Stimulated activated naive B cell treated with anti-CD40 and anti-IgM and Interleukin-4, amounts not matched to agents 10 μg/mL and 1 μg/mL and 100 μg/mL, for 72 hours (primary cell): Measurements from ENCODE around the gene DNAJB5.

ENCODE experiments used
- ATAC-seq, 2 donors: fragments of 150-1000 bp; cut with Tn5 transposase; replicated peaks; 2 replicates each; pipeline ENCODE4 v1.10.0; 2021; ENCODE audit warnings: moderate library complexity in 1 of 2
- DNase-seq: peaks from one replicate; pipeline ENCODE4 v3.0.0; 2021
- H3K27ac Mint-ChIP-seq: one replicate; pipeline ENCODE4 v1.8.0; 2022; ENCODE audit warnings: mild to moderate bottlenecking, mixed read lengths
- H3K27me3 Mint-ChIP-seq, 2 donors: one replicate each; pipeline ENCODE4 v1.8.0; 2022; ENCODE audit warnings: mixed read lengths in 2 of 2
- H3K36me3 Mint-ChIP-seq, 2 donors: one replicate each; pipeline ENCODE4 v1.8.0; 2022; ENCODE audit warnings: mixed read lengths in 2 of 2, mild to moderate bottlenecking in 1 of 2
- H3K4me1 Mint-ChIP-seq, 2 donors: one replicate each; pipeline ENCODE4 v1.8.0; 2022; ENCODE audit warnings: mixed read lengths in 2 of 2, mild to moderate bottlenecking in 1 of 2
- H3K4me3 Mint-ChIP-seq, 2 donors: one replicate each; pipeline ENCODE4 v1.8.0; 2022; ENCODE audit warnings: mild to moderate bottlenecking in 2 of 2, mixed read lengths in 2 of 2, moderate library complexity in 1 of 2
- H3K9me3 Mint-ChIP-seq, 2 donors: one replicate each; pipeline ENCODE4 v1.8.0; 2022; ENCODE audit warnings: mixed read lengths in 2 of 2, mild to moderate bottlenecking in 1 of 2

Gene DNAJB5

DNA sequence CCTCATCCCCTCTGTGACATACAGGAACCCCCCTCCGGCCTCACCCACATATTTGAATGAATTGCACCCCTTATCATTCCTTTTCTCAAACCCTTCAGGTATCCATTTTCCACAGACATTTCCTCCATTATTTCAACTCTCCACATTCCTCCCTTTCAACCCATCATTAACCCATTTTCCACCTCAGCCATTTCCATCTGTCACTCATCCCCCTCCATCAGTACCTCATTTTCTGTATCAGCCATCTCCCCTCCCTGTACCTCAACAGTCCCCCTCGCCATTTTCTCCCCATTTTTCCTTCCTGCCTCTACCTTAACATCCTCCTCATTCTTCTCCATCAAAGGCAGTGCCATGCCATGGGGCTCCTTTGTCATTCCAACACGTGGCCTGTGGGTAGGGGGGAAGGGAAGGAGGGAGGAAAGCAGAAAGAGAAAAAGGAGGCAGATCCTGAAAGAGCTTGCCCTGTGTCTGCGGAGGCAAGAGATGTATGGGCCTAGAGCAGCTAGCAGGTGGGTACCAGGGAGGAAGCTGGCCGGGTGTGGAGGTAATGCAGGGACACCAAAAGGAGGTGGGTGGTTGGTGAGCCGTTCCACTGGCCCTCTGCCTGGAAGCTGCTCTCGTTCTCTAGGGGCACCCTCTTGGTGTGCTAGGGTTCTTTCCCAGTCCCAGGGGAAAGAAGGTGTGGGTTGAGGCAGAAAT is 1.5 kb downstream of the DNAJB5 start:
- Mint-ChIP-seq H3K27me3 (no peaks in the 10 kb centered on the region), H3K27ac (peak overlapping the region; percentile 94), H3K36me3 (peaks cover 2 to 26% of the 10 kb centered on the region in 2 donors), H3K9me3 (no peaks in the 10 kb centered on the region), H3K4me1 (peaks cover 58 to 73% of the 10 kb centered on the region in 2 donors), H3K4me3 (peak overlapping the region; percentile 82 to 91)
- no peak for ATAC-seq
- peak; percentile 49 for DNase-seq

DNA sequence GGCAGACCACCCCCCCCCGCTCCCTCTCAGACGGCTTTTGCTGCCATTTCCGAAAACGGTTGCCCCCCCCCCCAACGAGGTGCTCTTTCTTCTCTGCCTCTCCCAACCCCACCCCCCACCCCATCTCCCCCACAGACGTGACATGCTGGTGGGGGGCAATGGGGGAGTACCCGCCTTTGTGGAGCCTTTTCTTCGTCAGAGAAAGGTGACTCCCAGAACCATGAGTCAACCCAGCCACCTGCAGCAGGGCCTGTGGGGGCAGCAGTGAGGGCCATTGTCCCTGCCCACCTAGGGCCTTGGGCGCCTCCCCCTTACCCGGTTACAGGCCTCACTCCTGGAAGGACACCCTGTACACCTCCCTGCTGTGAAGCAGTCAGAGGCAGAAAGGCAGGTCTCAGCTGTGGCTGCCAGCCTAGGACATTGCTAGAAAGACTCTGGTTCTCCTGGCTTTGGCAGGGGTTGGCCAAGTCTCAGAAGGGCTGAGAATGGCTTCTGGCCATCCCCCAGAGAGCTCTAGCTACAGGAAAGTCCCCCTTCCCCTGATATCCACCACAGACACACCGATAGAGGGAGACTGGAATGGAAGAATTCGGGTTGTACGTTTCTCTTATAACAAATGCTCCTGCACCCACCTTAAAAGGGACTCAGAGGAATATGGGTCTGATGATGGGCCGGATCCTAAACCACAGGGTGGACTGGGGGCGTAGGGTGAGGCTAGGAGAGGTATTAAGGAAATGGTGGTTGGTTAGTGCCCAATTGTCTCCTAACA is 2.2 kb downstream of the DNAJB5 start:
- Mint-ChIP-seq H3K4me3 (peak overlapping the region; percentile 24 to 70), H3K36me3 (peaks cover 6 to 33% of the 10 kb centered on the region in 2 donors), H3K27me3 (no peaks in the 10 kb centered on the region), H3K9me3 (no peaks in the 10 kb centered on the region), H3K27ac (peak overlapping the region; percentile 89), H3K4me1 (peaks cover 54 to 66% of the 10 kb centered on the region in 2 donors)
- DNase-seq (peak; percentile 62), ATAC-seq (peak in 1 of 2 donors; percentile 10)

GRCh38 chr9:34992376-34992951 is 2.9 kb downstream of the DNAJB5 start:
- ATAC-seq (peak in 1 of 2 donors; percentile 9), DNase-seq (peak; percentile 47)
- peak overlapping the region; percentile 89 for H3K27ac Mint-ChIP-seq

DNA sequence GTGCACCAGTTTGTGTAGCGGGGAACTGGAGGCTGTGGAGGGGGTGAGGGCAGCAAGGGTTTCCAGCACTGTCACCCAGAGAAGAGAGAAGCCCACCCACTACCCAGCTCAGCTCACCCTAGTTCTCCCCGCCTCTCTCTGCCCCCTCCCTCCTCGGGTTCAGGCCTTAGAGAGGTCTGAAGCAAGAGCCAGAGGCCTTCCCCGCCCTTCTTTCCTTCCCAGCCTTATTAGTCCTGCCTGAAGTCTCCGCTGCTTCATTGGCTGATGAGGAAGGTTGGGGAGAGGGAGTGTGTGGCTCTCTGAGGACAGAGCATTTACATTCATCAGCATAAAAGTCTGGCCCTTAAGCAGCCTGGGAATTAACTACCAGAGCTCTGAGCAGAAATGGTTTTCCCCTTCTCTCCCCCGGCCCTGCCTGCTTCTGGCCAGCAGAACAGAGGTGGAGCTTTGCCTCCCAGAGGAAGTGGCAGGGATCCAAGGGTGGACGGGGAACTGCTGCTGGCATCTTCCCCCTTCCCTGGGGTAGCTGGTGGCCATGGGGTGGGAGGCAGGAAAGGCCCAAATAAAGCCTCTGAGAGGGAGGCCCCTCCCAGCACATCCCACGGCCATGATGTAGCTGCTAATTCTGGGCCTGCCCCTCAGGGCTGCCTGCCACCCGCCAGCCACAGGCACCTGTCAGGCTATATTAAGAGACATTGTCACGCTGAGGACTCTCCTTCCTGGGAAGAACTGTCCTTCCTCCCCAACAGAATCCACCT is 4.1 kb downstream of the DNAJB5 start:
- ATAC-seq: peak in 1 of 2 donors; percentile 8
- no peak for DNase-seq
- peak overlapping the region in 1 of 2 donors; percentile 42 for H3K4me3 Mint-ChIP-seq
- no peaks in the 10 kb centered on the region for H3K27me3 Mint-ChIP-seq
- H3K4me1 Mint-ChIP-seq: peaks cover 49 to 60% of the 10 kb centered on the region in 2 donors
- H3K27ac Mint-ChIP-seq: peak overlapping the region; percentile 89
- H3K36me3 Mint-ChIP-seq: peaks cover 11 to 43% of the 10 kb centered on the region in 2 donors
- H3K9me3 Mint-ChIP-seq: no peaks in the 10 kb centered on the region

More at GRCh38 chr9:34992376-34992951, 2.9 kb downstream of the DNAJB5 start:
- peak overlapping the region in 1 of 2 donors; percentile 44 for H3K4me3 Mint-ChIP-seq
- H3K4me1 Mint-ChIP-seq: peaks cover 52 to 63% of the 10 kb centered on the region in 2 donors
- H3K27me3 Mint-ChIP-seq: no peaks in the 10 kb centered on the region
- H3K36me3 Mint-ChIP-seq: peaks cover 11 to 40% of the 10 kb centered on the region in 2 donors
- H3K9me3 Mint-ChIP-seq: no peaks in the 10 kb centered on the region

DNA sequence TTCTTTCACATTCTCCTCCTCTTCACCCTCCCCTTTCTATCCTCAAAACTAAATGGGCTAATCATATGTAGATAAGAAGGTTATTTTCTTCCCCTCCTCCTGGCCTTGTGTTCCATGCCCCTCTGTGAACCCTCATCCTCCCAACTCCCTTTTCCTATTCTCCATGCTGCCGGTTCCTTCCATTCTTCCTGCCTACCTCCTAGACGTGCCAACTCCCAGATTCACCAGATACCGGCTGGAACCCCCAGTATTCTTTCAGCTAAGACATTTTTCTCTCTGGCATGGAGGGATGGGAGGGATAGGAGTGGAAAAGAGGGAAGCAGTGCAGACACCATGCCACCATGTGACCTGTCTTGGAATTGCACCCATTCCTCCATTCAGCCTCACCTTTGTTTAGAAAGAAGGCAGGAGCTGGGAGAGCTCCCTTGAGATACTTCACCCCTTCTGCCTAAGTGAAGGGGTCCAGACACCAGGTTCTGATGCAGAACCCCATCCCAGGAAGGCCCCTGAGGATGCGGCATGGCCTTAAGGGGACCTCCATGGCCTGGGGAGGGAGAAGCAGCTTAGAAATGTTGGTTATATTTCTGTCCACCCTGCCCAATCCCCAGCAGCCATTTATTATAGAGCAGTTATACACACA is 4.8 kb downstream of the DNAJB5 start:
- ATAC-seq: no peak
- peak overlapping the region; percentile 89 for H3K27ac Mint-ChIP-seq
- no peaks in the 10 kb centered on the region for H3K27me3 Mint-ChIP-seq
- no peak for DNase-seq
- H3K36me3 Mint-ChIP-seq: peaks cover 11 to 43% of the 10 kb centered on the region in 2 donors
- peak overlapping the region in 1 of 2 donors; percentile 42 for H3K4me3 Mint-ChIP-seq
- peaks cover 49 to 57% of the 10 kb centered on the region in 2 donors for H3K4me1 Mint-ChIP-seq
- H3K9me3 Mint-ChIP-seq: no peaks in the 10 kb centered on the region

- H3K9me3 Mint-ChIP-seq: no peaks in the 10 kb centered on the region
- peaks cover 11 to 43% of the 10 kb centered on the region in 2 donors for H3K36me3 Mint-ChIP-seq
- H3K4me3 Mint-ChIP-seq: no peak overlapping the region
- no peak for DNase-seq
- no peak overlapping the region for H3K27ac Mint-ChIP-seq
- ATAC-seq: no peak
- peaks cover 49 to 57% of the 10 kb centered on the region in 2 donors for H3K4me1 Mint-ChIP-seq
- H3K27me3 Mint-ChIP-seq: no peaks in the 10 kb centered on the region
These were observed 5.5 kb downstream of the DNAJB5 start for GRCh38 chr9:34994900-34995669.

GRCh38 chr9:34995670-34996060 is 6.1 kb downstream of the DNAJB5 start:
- peaks cover 11 to 42% of the 10 kb centered on the region in 2 donors for H3K36me3 Mint-ChIP-seq
- H3K4me1 Mint-ChIP-seq: peaks cover 47 to 51% of the 10 kb centered on the region in 2 donors
- H3K27me3 Mint-ChIP-seq: no peaks in the 10 kb centered on the region
- no peak overlapping the region for H3K27ac Mint-ChIP-seq
- ATAC-seq: no peak
- H3K9me3 Mint-ChIP-seq: no peaks in the 10 kb centered on the region
- no peak for DNase-seq
- no peak overlapping the region for H3K4me3 Mint-ChIP-seq

- Mint-ChIP-seq H3K4me1 (peaks cover 45 to 50% of the 10 kb centered on the region in 2 donors), H3K27ac (no peak overlapping the region), H3K4me3 (no peak overlapping the region), H3K36me3 (peaks cover 11 to 36% of the 10 kb centered on the region in 2 donors), H3K9me3 (no peaks in the 10 kb centered on the region), H3K27me3 (no peaks in the 10 kb centered on the region)
- no peak for ATAC-seq
- DNase-seq: no peak
These were observed 6.8 kb downstream of the DNAJB5 start for GRCh38 chr9:34996181-34996904.

- Mint-ChIP-seq H3K9me3 (no peaks in the 10 kb centered on the region), H3K27ac (no peak overlapping the region), H3K4me3 (no peak overlapping the region), H3K4me1 (peaks cover 47 to 50% of the 10 kb centered on the region in 2 donors), H3K36me3 (peaks cover 11 to 36% of the 10 kb centered on the region in 2 donors), H3K27me3 (no peaks in the 10 kb centered on the region)
- DNase-seq (no peak), ATAC-seq (no peak)
These were observed 7.3 kb downstream of the DNAJB5 start for GRCh38 chr9:34996905-34997279.

- H3K4me1 Mint-ChIP-seq: peaks cover 46 to 50% of the 10 kb centered on the region in 2 donors
- no peaks in the 10 kb centered on the region for H3K27me3 Mint-ChIP-seq
- H3K27ac Mint-ChIP-seq: no peak overlapping the region
- H3K4me3 Mint-ChIP-seq: peak overlapping the region in 1 of 2 donors; percentile 22
- peaks cover 11 to 36% of the 10 kb centered on the region in 2 donors for H3K36me3 Mint-ChIP-seq
- no peaks in the 10 kb centered on the region for H3K9me3 Mint-ChIP-seq
- ATAC-seq: no peak
- no peak for DNase-seq
These were observed 7.8 kb downstream of the DNAJB5 start for GRCh38 chr9:34997379-34997781.

DNA sequence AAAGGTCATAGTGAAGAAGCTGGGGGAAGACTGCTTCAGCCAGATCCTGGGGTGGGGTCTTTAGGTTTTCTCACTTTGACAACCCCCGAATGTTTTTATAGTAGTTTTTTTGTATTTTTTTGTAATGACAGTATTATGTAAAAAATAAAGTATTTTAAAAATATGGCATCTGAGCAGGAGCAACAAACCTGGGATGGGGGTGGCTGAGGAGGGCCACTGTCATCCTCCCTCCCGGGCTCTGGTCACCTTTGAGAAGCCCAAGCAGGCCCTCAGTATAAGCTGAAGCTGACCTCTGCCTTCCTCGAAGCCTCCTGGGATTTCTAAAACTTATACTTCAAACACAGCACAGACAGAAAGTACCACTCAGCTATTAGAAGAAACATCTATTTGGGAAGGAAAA is 8.7 kb downstream of the DNAJB5 start:
- Mint-ChIP-seq H3K4me3 (no peak overlapping the region), H3K36me3 (peaks cover 11 to 30% of the 10 kb centered on the region in 2 donors), H3K27me3 (no peaks in the 10 kb centered on the region), H3K9me3 (no peaks in the 10 kb centered on the region), H3K4me1 (peaks cover 40 to 45% of the 10 kb centered on the region in 2 donors), H3K27ac (no peak overlapping the region)
- DNase-seq (no peak), ATAC-seq (no peak)

- no peak for DNase-seq
- Mint-ChIP-seq H3K36me3 (peaks cover 13 to 25% of the 10 kb centered on the region in 2 donors), H3K9me3 (no peaks in the 10 kb centered on the region), H3K27ac (no peak overlapping the region), H3K27me3 (no peaks in the 10 kb centered on the region), H3K4me1 (peaks cover 30 to 32% of the 10 kb centered on the region in 2 donors), H3K4me3 (no peak overlapping the region)
- no peak for ATAC-seq
These were observed 10.0 kb downstream of the DNAJB5 start for GRCh38 chr9:34999576-34999975.
